GM23248 (cell line): ENCODE measurements around the gene CYP4A22.
"Not testable (repeated sequence)": the region's sequence is repeated elsewhere in the genome, so short reads cannot be mapped to it uniquely, and the experiment has no call there.

Experiments
- EZH2 ChIP-seq: fragments of 200-600 bp; sonication (generic); IDR thresholded peaks from 2 replicates; pipeline ENCODE4 v1.6.1; 2018; ENCODE audit warnings: antibody characterized with exemption, mild to moderate bottlenecking; ENCODE audit not compliant: insufficient read depth, poor library complexity, severe bottlenecking
- EZH2phosphoT487 ChIP-seq: fragments of 200-600 bp; sonication (generic); IDR thresholded peaks from 2 replicates; pipeline ENCODE4 v1.6.1; 2018; ENCODE audit warnings: antibody characterized with exemption, moderate library complexity, mild to moderate bottlenecking, low read depth; ENCODE audit not compliant: insufficient read depth

DNA sequence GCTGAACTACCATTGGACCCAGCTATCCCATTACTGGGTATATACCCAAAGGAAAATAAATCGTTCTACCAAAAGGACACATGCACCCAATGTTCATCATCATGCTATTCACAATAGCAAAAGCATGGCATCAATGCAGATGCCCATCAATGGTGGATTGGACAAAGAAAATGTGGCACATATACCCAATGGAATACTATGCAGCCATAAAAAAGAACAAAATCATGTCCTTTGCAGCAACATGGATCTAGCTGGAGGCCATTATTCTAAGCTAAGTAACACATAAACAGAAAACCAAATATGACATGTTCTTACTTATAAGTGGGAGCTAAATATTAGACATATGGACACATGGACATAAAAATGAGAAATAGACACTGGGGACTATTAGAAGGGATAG, 16.2 kb upstream of the CYP4A22 start:
- not testable (repeated sequence) for TF ChIP-seq EZH2, EZH2phosphoT487
